ENCODE data around the gene SLF1.

The SLF1 gene

DNA sequence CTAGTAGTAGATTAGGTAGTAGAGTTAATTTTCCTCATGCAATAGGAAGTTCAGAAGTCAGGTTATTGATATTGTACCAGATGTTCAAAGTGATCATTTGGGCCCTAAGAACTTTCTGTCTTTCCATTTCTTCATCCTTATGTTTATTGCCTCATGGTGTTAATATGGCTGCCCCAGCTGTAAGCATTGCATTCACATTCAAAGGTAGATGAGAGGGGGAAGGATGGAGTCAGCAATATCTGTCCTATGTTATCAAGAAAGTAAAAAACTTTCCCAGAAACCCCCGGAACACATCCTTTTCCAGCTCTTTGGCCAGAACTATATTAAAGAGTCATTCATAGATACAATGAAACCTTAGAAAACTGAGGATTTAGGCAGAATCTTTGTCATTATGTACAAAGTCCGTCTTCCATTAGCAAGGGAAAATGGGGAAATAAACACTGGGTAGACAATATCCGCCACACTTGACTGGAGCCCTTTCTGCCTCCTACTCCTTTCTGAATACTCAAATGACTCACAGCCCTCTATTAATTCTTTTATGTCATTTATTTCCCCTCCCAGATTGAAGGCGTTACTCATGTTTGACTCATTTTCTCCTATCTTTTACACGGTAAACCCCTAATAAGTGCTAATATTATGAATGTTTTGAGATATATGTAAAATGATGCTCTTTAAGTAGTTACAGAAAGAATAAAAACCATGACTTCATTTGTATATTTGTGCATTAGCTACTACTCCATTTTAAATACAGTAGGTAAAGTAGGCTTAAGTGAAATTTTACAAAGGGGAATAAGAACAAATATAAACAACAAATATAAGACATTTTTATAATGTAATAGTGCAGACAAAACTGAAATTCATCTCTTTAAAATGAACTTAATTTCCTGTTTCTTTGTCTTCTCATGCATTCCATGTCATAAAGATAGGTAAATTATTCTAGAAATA is 127.6 kb downstream of the SLF1 start:
- Histone ChIP-seq H3K4me3 (ENCODE audit: low read length) (no peak overlapping the region), H3K9me3 (ENCODE audit: low read length) (no peaks in the 10 kb centered on the region), H2AFZ (ENCODE audit: low read depth, low read length) (no peak overlapping the region), H3K36me3 (ENCODE audit: insufficient read depth, low read length) (no peaks in the 10 kb centered on the region), H3K27me3 (ENCODE audit: insufficient read depth, low read length) (no peaks in the 10 kb centered on the region), H3K4me1 (ENCODE audit: insufficient read depth, low read length) (peaks cover 7% of the 10 kb centered on the region)

DNA sequence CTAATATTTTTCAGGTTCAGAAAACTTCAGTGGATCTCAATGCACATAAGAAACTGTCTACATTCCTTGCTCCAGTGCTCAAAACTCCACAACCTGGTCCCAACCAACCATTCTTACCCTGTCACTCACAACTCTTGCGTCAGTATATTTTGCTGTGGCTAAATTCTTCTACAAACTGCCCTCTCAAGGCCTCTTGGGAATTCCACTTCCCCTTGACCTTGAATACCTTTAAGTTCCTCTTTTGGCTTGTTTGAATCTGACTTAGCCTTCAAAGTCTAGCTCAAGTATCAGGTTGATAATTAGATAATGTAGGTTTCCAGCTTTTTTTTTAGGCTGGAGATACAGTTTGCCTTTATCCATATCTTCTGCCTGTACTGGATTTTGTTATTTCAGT is 128.3 kb downstream of the SLF1 start:
- no peak overlapping the region for H2AFZ ChIP-seq (ENCODE audit: low read depth, low read length)
- peaks cover 12% of the 10 kb centered on the region for H3K4me1 ChIP-seq (ENCODE audit: insufficient read depth, low read length)
- no peaks in the 10 kb centered on the region for H3K36me3 ChIP-seq (ENCODE audit: insufficient read depth, low read length)
- no peaks in the 10 kb centered on the region for H3K9me3 ChIP-seq (ENCODE audit: low read length)
- H3K4me3 ChIP-seq (ENCODE audit: low read length), result no peak overlapping the region
- no peaks in the 10 kb centered on the region for H3K27me3 ChIP-seq (ENCODE audit: insufficient read depth, low read length)
